HG03039 (cell line): Measurements from ENCODE around the gene GALR2.
"Not testable (repeated sequence)": the region's sequence is repeated elsewhere in the genome, so short reads cannot be mapped to it uniquely, and the experiment has no call there.

Source experiments
- ATAC-seq: cut with Tn5 transposase; IDR thresholded peaks from one replicate; pipeline ENCODE4 v1.9.1; 2021; ENCODE audit warnings: mild to moderate bottlenecking, moderate library complexity; ENCODE audit not compliant: unreplicated experiment

Gene GALR2, protein sequence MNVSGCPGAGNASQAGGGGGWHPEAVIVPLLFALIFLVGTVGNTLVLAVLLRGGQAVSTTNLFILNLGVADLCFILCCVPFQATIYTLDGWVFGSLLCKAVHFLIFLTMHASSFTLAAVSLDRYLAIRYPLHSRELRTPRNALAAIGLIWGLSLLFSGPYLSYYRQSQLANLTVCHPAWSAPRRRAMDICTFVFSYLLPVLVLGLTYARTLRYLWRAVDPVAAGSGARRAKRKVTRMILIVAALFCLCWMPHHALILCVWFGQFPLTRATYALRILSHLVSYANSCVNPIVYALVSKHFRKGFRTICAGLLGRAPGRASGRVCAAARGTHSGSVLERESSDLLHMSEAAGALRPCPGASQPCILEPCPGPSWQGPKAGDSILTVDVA

DNA sequence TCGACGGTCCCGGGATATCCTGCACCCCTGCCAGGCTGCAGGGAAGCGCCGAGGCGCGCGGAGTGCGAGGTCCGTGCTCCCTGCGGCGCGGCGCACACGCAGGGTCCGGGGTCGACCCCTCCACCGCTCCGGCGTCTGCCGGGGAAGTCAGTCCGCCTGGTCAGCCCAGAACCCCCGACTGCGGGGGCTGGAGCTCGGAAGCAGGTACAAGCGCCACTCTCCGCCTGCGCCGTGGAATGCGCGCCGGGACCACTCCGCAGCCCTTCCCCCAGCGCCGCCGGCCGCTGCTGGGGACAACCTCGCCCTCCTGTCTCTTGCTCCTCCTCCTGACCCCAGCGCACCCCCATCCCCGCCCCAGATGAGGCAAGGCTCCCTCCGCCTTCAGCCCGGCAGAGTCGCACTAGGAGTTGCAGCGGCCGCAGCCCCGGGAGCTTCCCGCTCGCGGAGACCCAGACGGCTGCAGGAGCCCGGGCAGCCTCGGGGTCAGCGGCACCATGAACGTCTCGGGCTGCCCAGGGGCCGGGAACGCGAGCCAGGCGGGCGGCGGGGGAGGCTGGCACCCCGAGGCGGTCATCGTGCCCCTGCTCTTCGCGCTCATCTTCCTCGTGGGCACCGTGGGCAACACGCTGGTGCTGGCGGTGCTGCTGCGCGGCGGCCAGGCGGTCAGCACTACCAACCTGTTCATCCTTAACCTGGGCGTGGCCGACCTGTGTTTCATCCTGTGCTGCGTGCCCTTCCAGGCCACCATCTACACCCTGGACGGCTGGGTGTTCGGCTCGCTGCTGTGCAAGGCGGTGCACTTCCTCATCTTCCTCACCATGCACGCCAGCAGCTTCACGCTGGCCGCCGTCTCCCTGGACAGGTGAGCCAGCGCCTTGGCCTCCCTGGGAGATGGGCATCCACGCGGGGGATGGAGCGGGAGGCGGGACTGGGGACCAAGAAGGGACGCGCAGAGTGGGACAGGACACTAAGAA is at the start of gene GALR2:
GALR2 (plus strand) TSS at position 392 of the 974 bp plus-strand sequence; CDS start at position 495, 103 bp downstream.
- no peak for ATAC-seq

DNA sequence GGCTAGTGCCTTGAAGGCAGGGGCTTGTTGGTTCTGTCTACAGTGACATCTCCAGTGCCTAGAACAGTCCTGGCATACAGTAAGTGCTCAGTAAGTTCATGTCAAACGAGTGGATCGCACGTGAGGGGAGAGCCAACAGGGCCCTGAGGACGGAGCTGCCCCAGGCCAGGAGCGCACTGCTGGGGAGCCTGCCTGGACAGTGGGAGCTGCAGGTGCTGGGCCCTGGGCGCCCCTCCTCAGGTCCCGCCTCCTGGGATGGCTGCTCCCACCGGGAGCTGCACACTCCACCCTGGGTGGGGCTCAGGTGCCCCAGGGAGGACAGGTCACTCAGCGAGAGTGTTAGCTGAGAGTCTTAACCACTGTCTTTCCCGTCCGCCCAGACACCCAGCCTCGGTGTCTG is 49.3 kb upstream of the GALR2 start:
- no peak for ATAC-seq

DNA sequence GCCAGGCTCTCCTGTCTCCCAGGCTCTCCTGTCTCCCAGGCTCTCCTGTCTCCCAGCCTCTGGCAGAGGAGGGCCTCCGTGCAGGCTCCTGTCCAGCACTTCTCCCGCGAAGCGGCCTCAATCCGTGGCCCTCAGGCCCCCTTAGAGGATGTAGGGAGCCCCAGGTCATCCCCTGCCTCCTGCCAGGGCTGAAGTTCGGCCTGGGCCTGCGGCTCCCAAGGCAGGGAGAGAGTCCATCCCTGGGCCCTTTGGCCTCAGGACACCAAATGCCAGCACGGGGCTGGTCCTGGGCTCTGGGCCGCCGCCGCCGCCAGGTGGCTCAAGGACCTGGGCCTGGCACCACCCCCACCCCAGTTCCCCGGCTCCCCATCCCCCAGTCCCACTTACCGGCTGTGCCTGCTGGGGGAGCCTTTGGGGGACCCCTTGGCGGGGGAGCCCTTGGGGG is 47.8 kb upstream of the GALR2 start:
- ATAC-seq, result no peak

DNA sequence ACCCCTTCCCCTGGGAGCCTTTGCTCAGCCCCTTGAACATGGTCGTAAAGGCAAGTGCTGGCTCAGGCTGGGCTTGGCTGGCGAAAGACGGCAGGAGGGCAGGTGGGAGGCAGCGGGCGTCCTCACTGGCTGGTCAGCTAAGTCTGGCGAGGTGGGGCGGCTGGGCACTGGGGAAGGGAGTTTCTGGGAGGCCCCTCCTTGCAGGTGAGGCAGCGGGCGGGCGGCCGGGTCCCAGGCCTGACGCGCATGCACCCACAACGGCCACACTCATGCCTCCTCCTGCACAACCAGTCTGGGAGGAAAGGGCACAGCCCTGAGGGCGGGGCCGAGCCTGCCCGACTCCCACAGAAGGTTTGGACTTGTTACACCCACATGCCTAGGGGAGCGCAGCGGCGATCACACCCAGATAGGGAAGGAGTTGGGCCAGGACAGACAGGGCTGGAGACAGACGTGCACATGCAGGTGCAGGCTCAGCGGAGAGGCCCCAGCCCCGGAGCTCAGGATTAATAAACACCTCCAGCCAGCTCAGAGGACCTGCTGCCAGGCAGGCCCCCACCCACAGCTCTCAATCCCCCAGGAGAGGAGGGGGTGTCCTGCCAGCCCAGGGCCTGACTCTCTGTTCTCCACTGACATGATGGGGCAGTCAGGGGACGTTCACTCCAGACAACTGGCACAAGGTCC is 47.3 kb upstream of the GALR2 start, which contains the start of gene EVPL:
EVPL (minus strand) TSS at position 148 of the 681 bp plus-strand sequence; CDS start at position 40, 108 bp downstream.
- no peak for ATAC-seq

DNA sequence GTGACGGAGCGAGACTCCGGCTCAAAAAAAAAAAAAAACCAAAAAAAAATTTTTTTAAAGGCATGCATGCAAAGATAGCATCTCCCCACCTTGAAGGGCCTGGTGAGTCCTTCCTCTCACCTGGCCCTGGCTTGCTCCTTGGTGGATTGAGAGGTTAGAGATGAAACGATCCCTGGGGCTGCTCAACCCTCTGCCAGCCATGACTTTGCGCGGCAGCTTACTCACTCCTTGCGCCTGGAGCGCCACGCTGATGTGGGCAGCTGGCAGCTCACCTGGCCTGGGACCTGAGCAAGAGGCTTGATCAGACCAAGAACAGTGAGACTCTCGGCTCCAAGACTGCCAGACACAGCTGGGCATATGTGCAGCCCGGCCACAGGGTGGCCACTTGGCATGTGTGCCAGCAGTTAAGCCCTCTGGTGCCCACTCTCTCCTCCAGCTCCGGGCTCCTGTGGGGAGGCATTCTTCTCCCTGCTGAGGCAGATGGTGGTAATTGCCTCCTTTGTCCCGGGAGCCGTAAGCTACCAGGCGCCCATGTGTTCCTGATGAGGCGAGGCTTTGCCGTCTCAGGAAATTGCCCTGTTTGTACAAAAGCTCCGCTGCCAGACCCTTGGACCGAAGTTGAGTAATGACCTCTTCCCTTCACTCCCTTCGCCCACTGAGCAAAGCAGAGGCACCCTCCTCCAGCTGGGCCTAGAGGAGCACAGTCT is 42.4 kb upstream of the GALR2 start:
- ATAC-seq, result no peak

GRCh38 chr17:76032780-76033108 is 41.8 kb upstream of the GALR2 start:
- ATAC-seq, result no peak

- no peak for ATAC-seq
These were observed 41.4 kb upstream of the GALR2 start for GRCh38 chr17:76033139-76033538.

- ATAC-seq, result no peak
These were observed 39.9 kb upstream of the GALR2 start for GRCh38 chr17:76034428-76035350.

DNA sequence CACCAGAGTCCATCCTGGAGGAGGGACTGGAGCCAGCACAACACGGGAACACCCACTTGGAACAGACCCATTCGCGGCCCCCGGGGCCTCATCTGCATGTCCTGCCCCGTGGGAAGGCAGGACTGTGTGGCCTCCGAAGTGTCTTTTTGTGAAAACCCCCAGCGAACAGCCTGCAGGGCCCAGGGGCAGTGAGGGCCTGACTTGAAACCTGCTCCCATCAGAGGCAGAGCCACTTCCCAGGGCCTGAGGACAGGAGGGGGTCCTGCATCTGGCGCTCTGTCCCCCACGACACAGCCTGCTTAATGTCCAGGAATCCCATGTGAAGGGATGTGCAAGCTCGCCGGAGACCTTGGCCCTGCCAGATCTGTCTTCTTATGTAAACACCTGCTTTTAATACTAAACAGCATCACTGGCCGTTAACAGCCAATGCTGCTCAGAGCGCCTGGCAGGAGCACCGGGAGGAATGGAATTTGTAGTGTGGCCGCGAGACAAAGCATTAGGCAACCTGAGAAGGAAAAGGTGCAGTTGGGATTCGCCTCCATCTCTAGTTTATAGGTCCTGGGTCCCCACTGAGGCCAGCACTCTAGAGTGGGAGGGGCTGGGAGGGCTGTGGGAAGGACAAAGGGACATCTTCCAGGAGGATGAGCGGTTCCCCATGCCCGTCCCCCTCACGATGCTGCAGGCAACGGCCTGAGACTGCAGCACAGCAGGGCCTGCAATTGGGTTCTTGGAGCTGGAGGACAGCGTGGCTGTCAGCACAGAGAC is 37.9 kb upstream of the GALR2 start:
- ATAC-seq, result no peak

- no peak for ATAC-seq
These were observed 36.5 kb upstream of the GALR2 start for GRCh38 chr17:76038050-76038449.

GRCh38 chr17:76039121-76039520 is 35.5 kb upstream of the GALR2 start:
- no peak for ATAC-seq

GRCh38 chr17:76040376-76040775 is 34.2 kb upstream of the GALR2 start:
- ATAC-seq, result no peak

DNA sequence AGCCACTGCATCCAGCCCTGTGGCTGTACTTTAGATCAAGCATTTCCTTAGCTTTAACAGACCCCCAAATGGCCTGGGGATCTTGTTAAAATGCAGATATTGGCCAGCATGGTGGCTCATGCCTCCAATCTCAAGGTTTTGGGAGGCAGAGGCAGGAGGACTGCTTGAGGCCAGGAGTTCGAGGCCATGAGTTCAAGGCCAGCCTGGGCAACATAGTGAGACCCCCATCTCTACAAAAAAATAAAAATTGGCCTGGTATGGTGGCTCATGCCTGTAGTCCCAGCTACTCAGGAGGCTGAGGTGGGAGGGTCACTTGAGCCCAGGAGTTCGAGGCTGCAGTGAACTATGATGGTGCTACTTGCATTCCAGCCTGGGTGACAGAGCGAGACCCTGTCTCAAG is 31.7 kb upstream of the GALR2 start:
- ATAC-seq, result not testable (repeated sequence)

DNA sequence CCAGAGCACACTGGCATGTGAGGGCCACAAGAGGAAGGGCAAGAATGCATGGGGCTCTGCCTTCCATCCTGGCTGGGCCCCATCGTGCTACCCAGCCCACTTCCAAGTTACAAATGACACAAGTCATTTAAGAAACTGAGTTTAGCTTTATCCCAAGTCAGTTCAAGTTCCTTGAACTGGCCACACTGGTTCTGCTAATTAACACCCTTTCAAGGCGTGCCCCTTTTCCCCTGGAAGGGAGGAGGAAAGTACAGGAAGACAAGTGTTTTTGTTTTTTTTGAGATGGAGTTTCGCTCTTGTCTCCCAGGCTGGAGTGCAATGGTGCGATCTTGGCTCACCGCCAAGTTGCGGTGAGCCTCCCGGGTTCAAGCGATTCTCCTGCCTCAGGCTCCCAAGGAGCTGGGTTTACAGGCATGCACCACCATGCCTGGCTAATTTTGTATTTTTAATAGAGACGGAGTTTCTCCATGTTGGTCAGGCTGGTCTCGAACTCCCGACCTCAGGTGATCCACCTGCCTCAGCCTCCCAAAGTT is 30.0 kb upstream of the GALR2 start:
- ATAC-seq, result not testable (repeated sequence)

GRCh38 chr17:76046064-76046463 is 28.5 kb upstream of the GALR2 start:
- no peak for ATAC-seq

- no peak for ATAC-seq
These were observed 26.5 kb upstream of the GALR2 start for GRCh38 chr17:76048025-76048605.

DNA sequence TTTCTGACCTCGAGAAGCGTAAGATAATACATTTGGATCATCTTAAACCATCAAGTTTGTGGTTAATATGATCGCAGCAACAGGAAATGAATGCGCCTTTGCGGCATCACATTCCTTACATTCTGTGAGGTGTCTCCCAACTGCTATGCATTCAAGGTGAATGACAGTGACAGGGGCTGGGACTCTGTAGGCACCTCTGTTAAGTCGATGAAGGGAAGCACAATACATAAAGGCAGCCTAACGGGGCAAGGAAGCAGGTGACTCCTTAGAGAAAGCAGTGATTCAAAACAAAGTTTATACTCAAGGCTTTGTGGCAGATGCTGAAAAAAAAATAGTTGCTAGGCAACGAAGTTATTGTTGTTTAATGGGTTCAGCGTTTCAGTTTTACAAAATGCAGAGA is 25.9 kb upstream of the GALR2 start:
- no peak for ATAC-seq

DNA sequence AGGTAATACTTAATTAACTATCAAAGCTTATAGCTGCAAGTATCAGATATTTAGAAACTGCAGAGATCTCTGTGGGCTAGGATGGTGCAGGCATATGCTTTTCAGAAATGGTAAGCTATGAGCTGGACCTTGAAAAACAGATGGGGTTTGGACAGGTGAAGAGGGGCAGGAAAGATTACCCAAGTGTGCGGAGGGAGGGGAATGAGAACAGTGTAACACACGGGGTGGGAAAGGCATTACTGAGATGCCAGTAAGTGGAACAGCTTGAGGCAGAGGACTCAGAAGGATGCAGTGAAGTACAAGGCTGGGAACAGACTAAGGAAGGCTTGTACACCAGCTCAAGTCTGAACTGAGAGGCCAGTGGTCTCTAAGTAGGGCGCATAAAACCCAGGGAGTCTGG is 25.3 kb upstream of the GALR2 start:
- no peak for ATAC-seq
